HG03025 (cell line): ENCODE results near the gene EDC4.
"Not testable (repeated sequence)": the region's sequence is repeated elsewhere in the genome, so short reads cannot be mapped to it uniquely, and the experiment has no call there.

Experiments used
- ATAC-seq: cut with Tn5 transposase; IDR thresholded peaks from one replicate; pipeline ENCODE4 v1.9.1; 2021; ENCODE audit warnings: mild to moderate bottlenecking, moderate library complexity; ENCODE audit not compliant: unreplicated experiment, low FRiP score

EDC4 gene

DNA sequence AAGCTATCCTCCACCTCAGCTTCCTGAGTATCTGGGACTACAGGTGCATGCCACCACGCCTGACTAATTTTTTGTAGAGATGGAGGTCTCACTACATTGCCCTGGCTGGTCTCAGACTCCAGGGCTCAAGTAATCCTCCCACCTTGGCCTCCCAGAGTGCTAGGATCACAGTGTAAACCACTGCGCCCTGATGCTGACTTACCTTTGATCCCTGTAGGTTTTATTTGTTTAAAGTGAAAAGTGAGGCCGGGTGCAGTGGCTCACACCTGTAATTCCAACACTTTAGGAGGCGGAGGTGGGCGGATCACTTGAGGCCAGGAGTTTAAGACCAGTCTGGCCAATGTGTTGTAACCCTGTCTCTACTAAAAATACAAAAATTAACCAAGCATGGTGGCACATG lies 28.9 kb downstream of the EDC4 start:
- ATAC-seq: no peak

DNA sequence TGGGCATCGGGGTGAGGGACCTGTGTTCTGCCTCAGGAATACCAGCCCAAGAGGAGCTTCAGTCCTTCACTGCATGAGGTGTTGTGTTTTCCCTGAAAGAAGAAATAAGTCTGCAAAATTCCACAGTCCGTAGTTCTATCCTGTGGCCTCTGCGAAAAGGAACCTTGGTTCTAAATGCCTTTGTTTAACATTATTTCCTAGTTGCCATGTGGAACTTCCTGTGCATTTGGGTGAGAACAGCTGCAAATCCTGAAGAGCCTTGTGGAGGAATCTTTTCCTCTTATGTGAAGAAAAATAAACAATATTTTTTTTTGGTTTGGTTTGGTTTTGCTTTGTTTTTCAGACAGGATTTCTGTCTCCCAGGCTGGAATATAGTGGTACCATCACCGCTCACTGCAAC lies 30.0 kb downstream of the EDC4 start:
- ATAC-seq: no peak

GRCh38 chr16:67907397-67908180 lies 34.7 kb downstream of the EDC4 start:
- ATAC-seq: no peak

GRCh38 chr16:67909056-67909742 lies 36.3 kb downstream of the EDC4 start:
- ATAC-seq: no peak

GRCh38 chr16:67910158-67910557 lies 37.3 kb downstream of the EDC4 start:
- ATAC-seq: no peak

DNA sequence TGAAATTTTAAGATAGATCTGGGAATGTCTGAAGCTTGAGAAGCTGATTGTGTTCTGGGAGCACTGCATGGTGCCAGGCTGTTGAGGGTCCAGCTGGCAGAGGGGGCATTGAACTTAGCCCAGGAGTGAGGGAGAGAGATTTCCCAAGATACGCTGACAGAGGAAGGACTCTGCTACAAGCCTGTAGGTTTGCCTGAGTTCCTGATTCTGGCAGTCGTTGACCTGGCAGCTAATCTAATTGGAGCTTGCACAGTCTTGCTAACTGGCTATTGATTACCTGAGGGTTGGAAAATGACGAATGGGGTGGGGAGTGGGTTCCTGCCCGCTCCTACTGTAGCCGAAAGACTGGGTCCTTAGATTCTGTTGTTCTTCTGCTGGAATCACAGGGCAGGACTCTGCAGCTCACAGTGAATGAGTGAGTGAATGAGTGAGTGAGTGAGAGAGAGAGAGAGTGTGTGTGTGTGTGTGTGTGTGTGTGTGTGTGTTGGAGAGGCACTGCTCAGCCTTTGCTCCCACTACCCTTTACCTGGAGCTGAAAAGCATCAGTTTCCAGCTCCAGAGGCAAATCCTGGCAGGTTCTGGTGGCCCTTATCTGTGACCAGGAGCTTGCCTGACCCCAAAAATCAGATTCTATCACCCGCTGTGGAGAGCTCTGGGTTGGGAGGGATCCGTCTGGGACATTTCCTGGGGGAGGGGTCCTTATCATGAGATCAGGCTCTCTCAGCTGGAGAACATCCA lies 42.1 kb downstream of the EDC4 start:
- ATAC-seq: no peak

GRCh38 chr16:67915496-67915769 lies 42.6 kb downstream of the EDC4 start:
- not testable (repeated sequence) for ATAC-seq

- no peak for ATAC-seq
Observed at GRCh38 chr16:67915831-67916723, 43.2 kb downstream of the EDC4 start.

DNA sequence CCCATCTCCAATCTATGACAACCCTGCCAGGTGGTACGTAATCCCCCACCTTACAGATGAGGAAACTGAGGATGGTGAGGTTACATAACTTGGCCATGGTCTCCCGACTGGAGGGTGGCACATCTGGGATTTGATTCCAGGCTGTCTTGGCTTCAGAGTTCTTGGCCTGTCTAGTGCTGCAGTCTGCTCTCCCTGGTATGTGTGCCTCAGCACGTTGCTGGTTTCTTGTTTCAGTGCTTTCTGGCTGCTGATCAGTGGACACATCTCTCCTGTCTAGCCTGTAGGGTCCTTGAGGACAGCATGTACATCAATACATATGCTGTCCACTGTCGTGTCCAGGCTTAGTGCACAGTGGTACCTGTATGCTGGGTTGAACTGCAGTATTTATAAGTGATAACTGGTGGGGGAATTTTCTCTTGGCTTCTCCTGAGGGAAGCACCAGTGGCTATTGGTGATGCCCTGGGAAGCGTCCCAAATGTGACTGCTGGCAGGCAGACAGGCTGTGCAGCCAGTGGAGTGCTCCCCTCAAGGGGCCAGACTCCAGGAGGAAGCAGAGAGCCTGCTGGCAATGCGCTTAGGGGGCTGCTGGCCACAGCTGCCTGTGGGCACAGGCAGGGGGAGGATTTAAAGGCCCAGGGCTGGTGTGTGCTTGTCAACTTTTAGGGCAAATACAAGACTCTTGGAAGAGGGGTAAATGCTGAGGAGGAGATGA lies 44.4 kb downstream of the EDC4 start:
- ATAC-seq: no peak

- ATAC-seq: no peak
Observed at GRCh38 chr16:67917852-67918236, 45.0 kb downstream of the EDC4 start.

DNA sequence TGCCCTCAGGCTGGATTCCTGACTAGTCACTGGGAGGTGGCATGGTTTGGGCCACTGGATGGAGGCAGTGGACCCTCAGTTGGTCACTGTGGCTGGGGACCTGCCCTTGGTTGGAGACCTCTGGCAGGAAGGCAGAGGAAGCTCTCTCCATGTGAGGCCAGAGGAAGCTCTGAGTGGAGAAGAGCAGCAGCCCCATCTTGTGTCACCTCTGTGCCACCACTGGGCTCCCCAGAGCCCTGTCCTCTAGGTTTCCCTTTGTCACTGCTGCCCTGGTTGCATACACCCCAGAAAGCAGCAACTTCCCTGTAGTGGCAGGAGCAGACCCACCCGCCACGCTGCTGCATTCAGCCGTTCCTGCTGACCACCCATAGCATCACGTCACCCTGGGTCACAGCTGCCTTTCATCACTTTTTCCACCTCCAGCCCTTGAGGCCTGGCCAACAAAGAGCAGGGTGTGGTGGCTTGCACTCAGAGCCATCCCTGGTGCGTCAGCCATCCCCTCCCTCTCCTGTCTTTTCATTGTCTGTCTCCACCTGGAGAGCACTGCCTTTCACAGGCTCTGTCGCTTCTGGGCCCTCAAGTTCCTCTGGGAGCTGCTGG lies 46.9 kb downstream of the EDC4 start:
- no peak for ATAC-seq

- no peak for ATAC-seq
Observed at GRCh38 chr16:67922221-67922620, 49.4 kb downstream of the EDC4 start.

DNA sequence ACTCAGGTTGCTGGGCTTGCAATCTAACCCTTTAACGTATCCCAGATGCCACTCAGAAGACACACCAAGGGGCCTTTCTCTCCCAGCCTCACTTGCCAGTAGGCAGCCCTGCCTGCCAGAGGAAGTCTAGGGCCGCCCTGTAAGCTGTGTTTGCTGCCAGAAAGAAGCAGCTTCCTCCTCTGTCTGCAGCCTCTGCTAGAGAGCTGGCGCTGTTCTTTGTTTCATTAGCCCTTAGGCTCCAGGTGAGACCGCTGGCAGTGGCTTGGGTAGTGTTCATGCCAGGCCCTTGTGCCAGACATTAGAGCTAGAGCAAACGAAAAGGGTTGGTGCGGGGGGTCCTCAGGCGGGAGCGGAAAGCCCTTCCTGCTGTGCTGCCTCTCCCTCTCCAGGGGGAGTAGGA lies 49.9 kb downstream of the EDC4 start:
- no peak for ATAC-seq

- ATAC-seq: no peak
Observed at GRCh38 chr16:67923414-67924116, 50.7 kb downstream of the EDC4 start.

- ATAC-seq: no peak
Observed at GRCh38 chr16:67924140-67924906, 51.5 kb downstream of the EDC4 start.

- no peak for ATAC-seq
Observed at GRCh38 chr16:67926181-67926750, 53.4 kb downstream of the EDC4 start.

DNA sequence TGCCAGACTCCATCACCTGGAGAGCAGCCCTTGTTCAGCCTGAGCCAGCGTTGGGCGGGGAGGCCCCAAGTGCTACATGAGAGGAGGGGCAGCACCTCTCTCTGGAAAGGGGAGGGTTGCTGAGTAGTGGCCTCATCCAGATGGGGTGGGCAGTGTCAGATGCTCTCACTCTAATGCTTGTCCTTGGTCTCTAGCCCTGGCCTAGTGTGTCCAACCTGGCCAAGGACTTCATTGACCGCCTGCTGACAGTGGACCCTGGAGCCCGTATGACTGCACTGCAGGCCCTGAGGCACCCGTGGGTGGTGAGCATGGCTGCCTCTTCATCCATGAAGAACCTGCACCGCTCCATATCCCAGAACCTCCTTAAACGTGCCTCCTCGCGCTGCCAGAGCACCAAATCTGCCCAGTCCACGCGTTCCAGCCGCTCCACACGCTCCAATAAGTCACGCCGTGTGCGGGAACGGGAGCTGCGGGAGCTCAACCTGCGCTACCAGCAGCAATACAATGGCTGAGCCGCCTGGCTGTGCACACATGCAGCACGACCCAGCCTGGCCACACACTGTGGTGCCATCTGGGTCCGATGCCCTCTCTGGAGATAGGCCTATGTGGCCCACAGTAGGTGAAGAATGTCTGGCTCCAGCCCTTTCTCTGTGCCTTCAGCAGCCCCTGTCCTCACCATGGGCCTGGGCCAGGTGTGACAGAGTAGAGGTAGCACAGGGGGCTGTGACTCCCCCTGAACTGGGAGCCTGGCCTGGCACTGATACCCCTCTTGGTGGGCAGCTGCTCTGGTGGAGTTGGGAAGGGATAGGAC lies 54.5 kb downstream of the EDC4 start:
- ATAC-seq: no peak
